HG03442 (cell line): ENCODE measurements around the gene FRMD4B.

Experiments
- ATAC-seq: cut with Tn5 transposase; IDR thresholded peaks from one replicate; pipeline ENCODE4 v1.9.1; 2021; ENCODE audit warnings: mild to moderate bottlenecking, moderate library complexity; ENCODE audit not compliant: unreplicated experiment

Gene FRMD4B

GRCh38 chr3:69385723-69386555 is at the start of gene FRMD4B:
Gene FRMD4B (minus strand): TSS chr3:69386088. CDS start chr3:69385989, 99 bp downstream.
- no peak for ATAC-seq

GRCh38 chr3:69433969-69434325 is 48.1 kb upstream of the FRMD4B start:
- peak; percentile 36 for ATAC-seq

GRCh38 chr3:69433121-69433968 is 47.5 kb upstream of the FRMD4B start:
- ATAC-seq: no peak

- ATAC-seq: no peak
These were observed 42.9 kb upstream of the FRMD4B start for GRCh38 chr3:69428657-69429255.

- ATAC-seq: no peak
These were observed 41.0 kb upstream of the FRMD4B start for GRCh38 chr3:69426967-69427304.

GRCh38 chr3:69426291-69426966 is 40.5 kb upstream of the FRMD4B start:
- ATAC-seq: no peak

- ATAC-seq: peak; percentile 89
These were observed 39.4 kb upstream of the FRMD4B start for GRCh38 chr3:69425249-69425648.

- no peak for ATAC-seq
These were observed 37.7 kb upstream of the FRMD4B start for GRCh38 chr3:69423463-69424155.

- ATAC-seq: no peak
These were observed 36.9 kb upstream of the FRMD4B start for GRCh38 chr3:69422751-69423150.

GRCh38 chr3:69420781-69421520 is 35.1 kb upstream of the FRMD4B start:
- no peak for ATAC-seq

- no peak for ATAC-seq
These were observed 33.4 kb upstream of the FRMD4B start for GRCh38 chr3:69419276-69419675.

GRCh38 chr3:69417541-69418078 is 31.7 kb upstream of the FRMD4B start:
- no peak for ATAC-seq

- ATAC-seq: no peak
These were observed 27.8 kb upstream of the FRMD4B start for GRCh38 chr3:69413551-69414207.

GRCh38 chr3:69411346-69411745 is 25.5 kb upstream of the FRMD4B start:
- no peak for ATAC-seq

- ATAC-seq: peak; percentile 99
These were observed 24.4 kb upstream of the FRMD4B start for GRCh38 chr3:69410301-69410700.

- no peak for ATAC-seq
These were observed 23.9 kb upstream of the FRMD4B start for GRCh38 chr3:69409831-69410230.

GRCh38 chr3:69409011-69409410 is 23.1 kb upstream of the FRMD4B start:
- no peak for ATAC-seq

GRCh38 chr3:69408542-69408941 is 22.7 kb upstream of the FRMD4B start:
- no peak for ATAC-seq

- ATAC-seq: no peak
These were observed 22.0 kb upstream of the FRMD4B start for GRCh38 chr3:69407908-69408307.
